Activated CD8-positive, alpha-beta memory T cell treated with anti-CD3 and anti-CD28 coated beads for 24 hours (primary cell): Measurements from ENCODE around the gene LRRIQ3.

Experiments
- DNase-seq: peaks from one replicate; pipeline ENCODE4 v3.0.0-alpha.2; 2020

LRRIQ3 gene

GRCh38 chr1:74091371-74091770 lies 106.6 kb downstream of the LRRIQ3 start:
- no peak for DNase-seq

DNA sequence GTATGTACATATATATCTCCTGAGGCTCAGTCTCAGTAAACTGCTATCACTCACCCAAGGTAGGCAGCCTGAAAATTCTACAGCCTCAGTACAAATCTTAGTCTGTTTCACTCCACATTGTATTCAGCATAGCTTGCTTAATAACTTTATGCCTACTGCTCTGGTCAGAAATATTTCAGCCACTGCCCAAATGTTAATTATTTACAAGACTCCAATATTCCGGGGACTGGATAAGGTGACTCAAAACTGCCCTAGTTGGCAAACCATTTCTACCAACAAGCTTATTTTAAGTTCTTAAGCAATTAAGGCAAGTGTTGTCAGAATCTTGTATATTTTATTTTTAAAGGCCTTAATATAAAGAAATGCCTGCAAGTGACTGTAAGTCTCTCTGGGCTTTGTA lies 114.8 kb downstream of the LRRIQ3 start:
- no peak for DNase-seq

GRCh38 chr1:74065081-74065480 lies 132.9 kb downstream of the LRRIQ3 start:
- no peak for DNase-seq

DNA sequence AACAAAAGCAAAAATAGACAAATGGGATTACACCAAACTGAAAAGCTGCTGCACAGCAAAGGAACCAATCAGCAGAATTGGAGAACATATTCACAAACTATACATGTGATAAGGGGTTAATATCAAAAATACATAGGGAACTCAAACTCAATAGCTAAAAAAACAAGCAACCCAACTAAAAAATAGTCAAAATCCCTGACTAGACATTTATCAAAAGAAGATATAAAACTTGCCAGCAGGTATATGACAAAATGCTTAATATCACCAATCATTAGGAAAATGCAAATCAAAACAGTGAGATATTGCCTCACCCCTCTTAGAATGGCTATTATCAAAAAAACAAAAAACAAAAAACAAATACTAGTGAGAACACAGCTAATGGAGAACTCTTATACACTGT lies 140.3 kb downstream of the LRRIQ3 start:
- DNase-seq, result no peak

DNA sequence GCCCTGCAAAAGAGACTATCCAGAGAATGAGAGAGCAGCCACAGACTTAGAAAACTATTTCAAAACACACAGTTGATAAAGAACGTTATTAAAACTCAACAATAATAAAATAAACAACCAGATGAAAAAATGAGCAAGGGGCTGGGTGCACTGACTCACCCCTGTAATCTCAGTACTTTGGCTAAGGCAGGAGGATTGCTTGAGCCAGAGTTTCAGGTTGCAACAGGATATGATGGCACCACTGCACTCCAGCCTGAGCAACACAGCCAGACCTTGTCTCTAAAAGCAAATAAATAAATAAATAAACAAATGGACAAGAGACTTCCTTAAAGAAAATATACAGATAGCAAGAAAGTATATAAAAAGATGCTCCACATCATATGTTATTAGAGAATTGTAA lies 144.6 kb downstream of the LRRIQ3 start:
- DNase-seq, result no peak

DNA sequence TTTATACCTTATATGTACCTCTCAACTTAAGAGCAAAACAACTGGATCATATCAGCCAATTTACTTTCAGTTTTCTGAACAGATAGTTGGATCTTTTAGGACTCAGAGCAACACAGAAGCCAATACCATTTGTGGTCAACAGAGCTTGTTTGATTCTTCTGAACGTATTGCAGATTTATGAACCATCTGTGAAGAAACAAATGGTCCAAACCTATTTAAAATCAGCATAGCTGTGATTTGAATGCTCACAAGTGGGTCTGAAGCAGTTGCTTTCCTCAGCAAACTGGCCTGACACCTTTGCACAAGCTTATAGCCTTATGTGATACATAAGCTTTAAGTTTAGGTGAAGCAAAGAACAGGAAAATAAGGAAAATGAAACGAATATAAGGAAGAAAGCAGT lies 147.6 kb downstream of the LRRIQ3 start:
- DNase-seq, result no peak

DNA sequence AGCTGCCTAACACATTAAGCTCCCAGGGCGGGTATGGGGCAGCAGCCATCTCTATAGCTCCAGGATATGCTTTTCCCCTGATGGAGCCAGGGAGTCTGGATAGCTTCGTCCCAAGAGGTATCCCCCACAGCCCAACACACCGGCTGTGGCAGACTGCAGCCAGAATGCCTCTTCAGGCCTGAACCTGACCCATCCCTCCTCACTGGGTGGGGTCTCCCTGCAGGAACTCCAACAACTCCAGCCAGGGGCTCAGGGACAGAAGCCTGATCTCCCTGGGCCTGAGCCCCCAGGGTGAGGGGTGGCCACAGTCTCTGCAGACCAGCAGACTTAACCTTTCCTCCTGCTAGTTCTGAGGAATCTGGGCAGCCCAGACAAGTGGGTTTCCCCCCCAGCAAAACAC lies 159.9 kb downstream of the LRRIQ3 start:
- no peak for DNase-seq

GRCh38 chr1:74012583-74012982 lies 185.4 kb downstream of the LRRIQ3 start:
- DNase-seq, result no peak

GRCh38 chr1:74011736-74012135 lies 186.2 kb downstream of the LRRIQ3 start:
- DNase-seq, result no peak

- DNase-seq, result no peak
Measured at GRCh38 chr1:74010206-74010605, 187.8 kb downstream of the LRRIQ3 start.

DNA sequence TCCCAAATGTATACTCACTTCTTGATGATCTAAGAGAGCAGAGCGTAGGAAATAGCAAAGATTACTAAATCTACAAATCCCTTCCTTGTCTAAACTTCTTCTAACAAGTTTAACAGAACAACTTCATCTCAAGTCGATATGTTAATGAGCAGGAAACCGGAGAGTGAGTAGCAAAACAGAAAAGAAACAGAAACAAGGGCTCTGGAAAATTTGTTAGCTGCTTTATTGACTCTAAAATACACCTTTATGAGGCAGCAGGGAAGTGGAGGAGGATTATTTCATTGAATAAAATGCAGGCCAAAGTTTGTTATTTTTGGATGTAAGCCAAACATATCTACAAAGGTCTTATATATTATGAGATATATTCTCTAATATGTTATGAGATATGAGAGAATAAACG lies 192.4 kb downstream of the LRRIQ3 start:
- no peak for DNase-seq

DNA sequence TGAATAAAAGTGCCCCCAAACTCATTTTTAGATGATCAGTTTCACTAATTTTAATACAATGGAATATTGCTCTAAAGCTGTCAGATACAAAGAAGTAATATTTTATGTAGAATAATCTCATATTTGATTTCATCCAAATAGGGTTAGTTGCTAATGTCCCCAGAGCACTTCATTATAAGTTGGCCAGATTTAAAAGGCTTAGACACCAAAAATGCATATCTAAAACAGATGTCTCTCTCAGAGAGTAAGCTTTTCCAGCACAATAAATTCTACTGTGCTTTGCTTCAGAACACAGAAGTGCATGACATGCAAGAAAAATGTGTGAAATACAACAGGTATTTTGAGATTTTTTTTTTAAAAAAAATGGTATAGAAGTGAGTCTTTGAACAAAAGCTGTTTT lies 194.2 kb downstream of the LRRIQ3 start:
- no peak for DNase-seq

GRCh38 chr1:73998348-73998959 lies 199.5 kb downstream of the LRRIQ3 start:
- no peak for DNase-seq

GRCh38 chr1:73980324-73981040 lies 217.5 kb downstream of the LRRIQ3 start:
- DNase-seq, result no peak

DNA sequence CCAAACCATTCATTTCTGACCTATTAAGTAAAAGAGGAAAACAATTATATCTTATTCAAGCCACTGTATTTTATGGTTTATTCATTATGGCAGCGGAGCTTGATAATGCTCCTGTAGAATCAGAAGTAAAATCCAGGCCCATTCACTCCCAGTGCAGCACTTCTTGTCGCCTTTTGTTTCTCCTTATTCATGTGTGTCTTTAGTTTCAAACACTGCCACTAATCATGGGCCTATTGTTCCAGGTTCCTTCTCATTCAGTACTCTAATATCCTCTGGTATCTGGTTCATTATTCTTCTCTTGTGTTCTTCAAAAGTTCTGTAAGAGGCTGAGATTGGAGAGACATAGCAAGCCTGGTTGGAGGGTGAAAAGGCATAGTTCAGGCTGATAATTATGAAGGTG lies 218.3 kb downstream of the LRRIQ3 start:
- DNase-seq, result no peak

DNA sequence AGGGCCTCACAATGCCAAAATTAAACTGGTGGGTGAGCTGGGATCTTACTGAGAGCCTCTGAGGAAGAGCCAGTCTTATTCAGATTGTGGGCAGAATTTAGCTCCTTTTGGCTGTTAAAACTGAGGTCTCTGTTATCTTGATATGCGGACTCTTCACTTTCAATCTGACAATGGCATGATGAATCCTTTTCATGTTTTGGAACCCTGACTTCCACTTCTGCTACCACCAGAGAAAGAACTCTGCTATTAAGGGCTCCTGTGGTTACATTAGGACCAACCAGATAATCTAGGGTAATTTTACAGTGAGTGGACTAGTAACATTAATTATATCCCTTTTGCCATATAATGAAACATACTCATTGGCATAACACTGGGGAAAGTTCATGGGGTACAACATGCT lies 219.0 kb downstream of the LRRIQ3 start:
- DNase-seq, result no peak
